GM08714 (cell line): ENCODE results near the gene ACSF3.
"Not testable (repeated sequence)": the region's sequence is repeated elsewhere in the genome, so short reads cannot be mapped to it uniquely, and the experiment has no call there.

Experiments
- H3K4me3 ChIP-seq: fragments of 200-500 bp; sonication (Bioruptor generic); 2 replicates; pipeline ENCODE4 v1.5.1; 2014; ENCODE audit warnings: mild to moderate bottlenecking, low read length, inconsistent platforms
- ZNF274 ChIP-seq: IDR thresholded peaks from 2 replicates; pipeline ENCODE4 v1.6.1; 2012; ENCODE audit warnings: mild to moderate bottlenecking, low read depth, low read length

ACSF3 gene

DNA sequence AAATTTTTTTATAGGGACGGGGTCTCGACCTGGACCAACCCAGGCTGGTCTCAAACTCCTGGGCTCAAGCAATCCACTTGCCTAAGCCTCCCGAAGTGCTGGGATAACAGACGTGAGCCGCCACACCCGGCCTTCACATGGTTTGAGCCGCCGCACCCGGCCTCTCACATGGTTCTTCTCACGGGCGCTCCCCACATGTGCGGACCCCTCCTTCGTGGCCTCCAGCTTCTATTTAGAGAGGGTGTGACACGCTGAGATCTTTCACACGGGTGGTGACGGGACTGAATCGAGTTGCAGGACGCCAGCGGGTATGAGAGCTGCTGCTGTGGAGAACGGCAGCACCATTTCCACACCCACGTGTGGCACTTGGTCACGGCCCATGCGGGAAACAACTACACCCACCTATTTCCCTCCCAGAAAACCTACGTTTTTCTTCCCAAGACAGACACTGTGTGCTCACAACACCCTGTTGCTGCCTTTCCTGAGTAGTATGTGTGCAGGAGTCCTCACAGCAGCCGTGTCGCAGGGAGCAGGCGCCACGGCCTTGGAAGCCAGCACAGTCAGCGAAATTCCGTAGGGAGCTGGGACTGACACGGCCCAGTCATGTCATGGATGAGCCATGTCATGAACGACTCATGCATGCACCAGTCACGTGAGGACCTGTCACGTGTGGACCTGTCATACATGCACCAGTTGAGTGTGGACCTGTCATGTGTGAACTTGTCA lies 20.1 kb upstream of the ACSF3 start:
- no peak for TF ChIP-seq ZNF274
- no peak overlapping the region for H3K4me3 ChIP-seq

DNA sequence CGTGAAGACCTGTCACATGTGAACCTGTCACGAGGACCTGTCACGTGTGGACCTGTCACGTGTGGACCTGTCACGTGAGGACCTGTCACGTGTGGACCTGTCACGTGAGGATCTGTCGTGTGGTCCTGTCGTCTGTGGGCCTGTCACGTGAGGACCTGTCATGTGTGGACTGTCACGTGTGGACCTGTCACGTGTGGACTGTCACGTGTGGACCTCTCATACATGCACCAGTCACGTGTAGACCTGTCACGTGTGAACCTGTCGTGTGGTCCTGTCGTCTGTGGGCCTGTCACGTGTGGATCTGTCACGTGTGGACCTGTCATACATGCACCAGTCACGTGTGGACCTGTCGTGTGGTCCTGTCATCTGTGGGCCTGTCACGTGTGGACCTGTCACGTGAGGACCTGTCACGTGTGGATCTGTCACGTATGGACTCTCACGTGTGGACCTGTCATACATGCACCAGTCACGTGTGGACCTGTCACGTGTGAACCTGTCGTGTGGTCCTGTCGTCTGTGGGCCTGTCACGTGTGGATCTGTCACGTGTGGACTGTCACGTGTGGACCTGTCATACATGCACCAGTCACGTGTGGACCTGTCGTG lies 19.5 kb upstream of the ACSF3 start:
- H3K4me3 ChIP-seq = not testable (repeated sequence)

DNA sequence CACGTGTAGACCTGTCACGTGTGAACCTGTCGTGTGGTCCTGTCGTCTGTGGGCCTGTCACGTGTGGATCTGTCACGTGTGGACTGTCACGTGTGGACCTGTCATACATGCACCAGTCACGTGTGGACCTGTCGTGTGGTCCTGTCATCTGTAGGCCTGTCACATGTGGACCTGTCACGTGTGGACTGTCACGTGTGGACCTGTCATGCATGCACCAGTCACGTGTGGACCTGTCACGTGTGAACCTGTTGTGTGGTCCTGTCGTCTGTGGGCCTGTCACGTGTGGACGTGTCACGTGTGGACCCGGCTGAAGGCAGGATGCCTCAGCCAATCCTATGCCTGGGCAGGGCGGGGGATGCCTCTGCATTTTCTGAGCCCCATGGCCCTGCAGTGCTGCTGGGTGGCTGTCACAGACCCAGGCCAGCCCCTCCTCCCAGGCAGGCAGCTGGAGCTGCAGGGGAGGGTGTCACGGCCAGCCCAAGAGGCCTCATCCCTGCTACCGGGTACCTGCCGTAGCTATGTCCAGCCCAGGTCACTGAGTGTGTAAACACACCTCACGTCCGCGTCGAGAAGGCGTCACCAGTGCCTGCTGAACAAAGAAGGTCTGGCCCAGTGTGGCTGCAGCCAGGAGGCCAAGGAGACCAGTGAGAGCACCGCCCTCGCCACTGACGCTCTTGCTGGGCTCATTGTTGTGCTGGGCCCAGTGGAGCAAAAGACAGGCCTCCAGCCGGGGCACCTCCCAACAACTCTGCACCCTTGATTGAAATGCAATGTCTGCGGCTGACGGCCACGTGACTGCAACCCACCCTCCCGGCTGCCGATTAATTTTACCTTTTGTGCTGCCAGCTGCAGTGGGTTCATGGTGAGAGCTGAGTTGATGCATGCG lies 18.6 kb upstream of the ACSF3 start:
- no peak for TF ChIP-seq ZNF274
- H3K4me3 ChIP-seq = no peak overlapping the region

DNA sequence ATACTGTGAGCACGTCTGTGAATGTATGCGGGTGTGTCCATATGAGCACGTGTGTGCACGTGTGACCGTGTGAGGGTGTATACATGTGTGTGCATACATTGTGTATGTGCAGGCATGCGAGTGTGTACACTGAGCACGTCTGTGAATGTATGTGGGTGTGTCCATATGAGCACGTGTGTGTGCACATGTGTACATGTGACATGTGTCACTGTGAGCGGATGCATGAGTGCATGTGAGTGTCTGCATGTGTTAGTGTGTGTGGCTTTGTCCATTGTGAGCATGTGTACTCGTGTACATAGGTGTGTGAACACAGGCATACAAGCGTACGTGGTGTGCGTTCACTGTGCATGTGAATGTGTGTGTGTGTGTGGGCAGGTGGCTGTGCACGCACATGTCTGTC lies 17.5 kb upstream of the ACSF3 start:
- no peak overlapping the region for H3K4me3 ChIP-seq
- TF ChIP-seq ZNF274 = no peak

DNA sequence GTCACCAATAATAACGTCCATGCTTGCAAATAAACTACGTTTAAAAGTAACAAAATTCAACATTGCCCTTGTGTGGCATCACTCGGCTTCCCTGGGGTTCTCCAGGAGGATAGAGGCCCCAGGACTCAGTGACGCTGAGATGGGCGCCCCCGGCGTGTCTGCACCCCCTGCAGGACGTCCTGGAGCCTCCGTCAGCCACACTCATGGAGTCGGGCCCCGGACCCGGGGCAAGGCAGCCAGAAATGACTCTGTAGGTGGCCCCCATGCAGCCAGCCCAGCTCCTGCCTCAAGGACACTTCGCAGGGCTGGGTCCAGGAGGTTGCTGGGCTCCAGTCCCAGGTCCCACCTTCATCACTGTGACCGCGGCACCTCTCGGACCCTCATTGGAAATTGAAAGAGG lies 16.6 kb upstream of the ACSF3 start:
- TF ChIP-seq ZNF274 = no peak
- H3K4me3 ChIP-seq = no peak overlapping the region

DNA sequence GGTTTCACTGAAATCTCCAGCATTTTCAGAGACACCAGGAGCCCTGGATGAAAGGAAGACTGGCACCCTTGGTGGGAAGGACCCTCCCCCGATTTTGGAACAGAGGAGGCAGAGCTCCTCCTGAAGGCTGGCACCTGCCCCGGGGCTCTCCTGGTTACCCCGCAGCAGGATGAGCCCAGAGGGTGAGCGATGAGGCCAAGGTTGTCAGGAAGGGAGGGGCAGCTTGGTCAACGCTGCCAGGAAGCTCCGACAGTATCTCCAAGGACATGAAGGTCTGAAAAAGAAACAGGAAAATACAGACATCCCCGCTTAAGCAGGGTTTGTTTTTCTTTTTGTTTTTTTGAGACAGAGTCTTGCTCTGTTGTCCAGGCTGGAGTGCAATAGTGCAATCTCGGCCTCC lies 15.5 kb upstream of the ACSF3 start:
- no peak overlapping the region for H3K4me3 ChIP-seq
- no peak for TF ChIP-seq ZNF274

DNA sequence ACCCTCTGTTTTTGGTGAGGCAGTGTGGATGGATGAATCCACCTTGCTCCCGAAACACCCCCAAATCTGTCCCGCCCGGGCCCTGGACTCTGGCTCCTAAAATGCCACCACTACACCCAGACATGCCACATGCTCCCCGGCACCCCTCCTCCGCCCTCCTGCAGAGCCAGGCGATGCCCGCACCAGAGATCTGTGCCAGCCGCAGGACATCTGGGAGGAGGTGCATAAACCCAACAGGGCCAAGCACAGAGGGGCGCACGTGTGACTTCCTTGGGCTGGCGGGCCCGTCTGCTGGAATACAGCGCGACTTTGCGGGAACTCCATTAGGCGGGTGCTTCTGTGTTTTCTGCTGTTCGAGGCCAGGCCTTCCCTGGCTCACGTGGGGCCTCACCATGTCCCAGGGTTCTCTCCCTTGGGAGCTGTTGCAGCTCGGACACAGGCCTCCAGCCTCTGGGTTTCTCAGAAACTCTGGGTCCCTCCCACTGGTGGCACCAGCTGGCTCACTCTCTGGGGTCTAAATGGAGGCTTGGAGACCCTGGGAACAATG lies 14.1 kb upstream of the ACSF3 start:
- H3K4me3 ChIP-seq = no peak overlapping the region

DNA sequence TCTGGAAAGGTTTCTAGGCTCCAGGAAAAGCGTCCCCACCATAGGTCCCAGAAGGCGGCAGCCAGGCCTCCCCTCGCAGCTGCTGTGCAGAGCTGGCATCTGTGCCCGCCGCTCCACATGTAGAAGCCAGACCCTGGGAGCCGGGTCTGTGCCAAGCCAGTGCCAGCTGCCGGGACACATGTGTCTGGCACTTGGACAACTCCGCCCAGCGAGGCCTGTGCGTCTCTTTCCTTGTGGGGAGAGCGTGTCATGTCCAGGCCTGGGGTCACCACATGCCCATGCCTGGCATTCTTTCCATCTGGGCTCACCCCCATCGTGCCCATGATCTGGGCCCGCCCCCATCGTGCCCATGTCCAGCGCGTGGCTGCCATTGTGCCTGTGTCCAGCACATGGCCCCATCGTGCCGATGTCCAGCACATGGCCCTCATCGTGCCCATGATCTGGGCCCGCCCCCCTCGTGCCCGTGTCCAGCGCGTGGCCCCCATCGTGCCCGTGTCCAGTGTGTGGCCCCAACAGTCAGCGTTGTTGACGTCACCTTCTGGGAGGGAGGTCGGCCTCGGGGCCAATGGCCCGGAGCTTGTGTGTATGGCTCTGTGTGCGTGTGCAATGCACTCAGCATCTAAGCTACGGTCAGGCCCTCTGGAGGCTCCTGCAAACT lies 13.3 kb upstream of the ACSF3 start:
- no peak for TF ChIP-seq ZNF274

More for the DNA sequence above, 14.1 kb upstream of the ACSF3 start:
- no peak for TF ChIP-seq ZNF274

DNA sequence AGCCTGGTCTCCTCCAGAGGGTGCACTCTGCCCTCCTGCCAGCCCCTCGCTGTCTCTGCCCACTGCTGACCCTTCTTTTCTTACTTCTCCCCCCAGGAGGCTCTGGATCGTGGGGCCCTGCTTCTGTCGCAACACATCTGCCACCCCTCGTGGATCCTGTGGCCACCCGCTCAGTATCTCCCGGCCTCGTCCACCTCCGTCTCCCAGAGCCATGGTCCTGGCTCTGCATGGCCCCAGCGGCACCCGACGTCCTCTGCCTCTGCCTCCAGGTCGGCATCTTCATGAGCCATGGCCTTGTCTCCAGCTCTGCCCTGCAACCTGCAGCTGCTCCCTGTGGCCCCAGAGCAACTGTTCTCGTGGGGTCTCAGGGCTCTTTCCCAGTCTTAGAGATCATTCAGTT lies 12.1 kb upstream of the ACSF3 start:
- TF ChIP-seq ZNF274 = no peak
- no peak overlapping the region for H3K4me3 ChIP-seq

More for the DNA sequence above, 13.3 kb upstream of the ACSF3 start:
- H3K4me3 ChIP-seq = no peak overlapping the region

DNA sequence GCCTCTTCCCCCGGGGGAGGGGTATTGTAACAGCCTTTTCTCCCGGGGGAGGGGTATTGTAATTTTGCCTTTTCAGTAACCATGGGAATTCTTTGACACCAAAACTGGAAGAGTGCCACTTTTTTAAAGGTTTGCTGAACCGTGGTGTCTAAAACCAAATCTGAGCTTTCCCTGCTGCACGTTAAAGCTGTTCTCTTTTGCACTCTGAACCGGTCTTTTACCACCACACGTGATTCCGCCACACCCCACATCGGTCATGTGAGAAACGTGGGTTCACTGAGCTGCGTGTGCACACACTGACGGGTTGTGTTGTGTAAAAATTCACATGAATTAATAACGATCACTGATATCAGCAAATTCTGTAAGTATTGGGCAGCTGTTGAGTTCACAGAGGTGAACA lies 9.2 kb upstream of the ACSF3 start:
- H3K4me3 ChIP-seq = no peak overlapping the region
- no peak for TF ChIP-seq ZNF274

DNA sequence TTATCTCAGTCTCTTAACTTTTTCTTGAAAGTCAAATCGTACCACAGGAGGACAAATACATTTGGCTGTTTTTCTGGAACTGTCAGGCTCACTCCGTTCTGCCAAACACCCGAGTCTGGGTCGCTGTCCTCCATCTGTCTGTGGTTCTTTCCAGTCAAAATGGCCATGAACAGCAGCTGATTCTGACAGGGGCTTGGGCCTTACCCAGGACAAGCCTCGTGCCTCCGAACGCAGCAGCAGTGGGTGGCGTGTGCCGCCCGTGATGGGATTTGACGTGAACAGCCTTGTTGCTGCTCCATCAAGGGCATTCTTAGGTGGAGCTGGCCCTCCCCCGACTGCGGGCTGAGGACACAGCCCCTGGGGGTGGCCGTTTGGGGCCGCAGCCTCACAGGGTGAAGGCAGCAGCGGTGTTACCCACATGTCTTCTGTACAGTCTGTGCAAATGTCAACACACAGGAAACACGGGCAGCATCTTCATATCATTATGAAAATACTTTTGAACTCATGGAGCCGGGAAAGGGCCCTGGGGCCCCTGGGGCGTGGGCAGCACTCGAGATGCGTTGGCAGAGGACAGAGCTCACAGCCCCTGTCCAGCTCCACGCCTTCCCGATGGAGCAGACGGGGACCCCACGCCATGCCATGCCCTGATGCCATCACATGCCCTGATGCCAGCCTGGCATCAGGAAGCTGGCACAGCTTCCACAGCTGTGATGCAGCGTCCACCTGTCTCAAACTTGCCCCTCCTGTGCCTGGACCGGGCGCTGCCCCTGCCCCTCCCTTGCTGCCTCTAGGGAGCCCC lies 8.6 kb upstream of the ACSF3 start:
- no peak for TF ChIP-seq ZNF274

DNA sequence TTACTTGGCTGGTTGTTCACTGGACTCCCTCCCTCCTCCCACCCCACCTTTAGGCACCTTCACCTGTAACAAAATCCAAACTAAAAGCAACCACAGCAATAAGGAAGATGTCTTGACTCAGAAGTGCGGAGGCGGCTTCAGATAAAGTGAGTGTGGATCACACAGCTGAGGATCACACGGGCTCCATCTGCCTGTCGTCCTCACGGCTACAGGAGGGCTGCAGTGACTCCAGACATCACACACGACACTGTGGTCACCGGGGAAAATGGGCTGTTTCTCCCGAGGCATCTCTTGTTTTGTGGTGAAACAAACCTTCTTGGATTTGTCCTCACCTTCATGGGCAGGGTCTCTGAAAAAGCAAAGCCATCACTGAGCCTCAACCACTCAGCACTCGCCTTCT lies 7.9 kb upstream of the ACSF3 start:
- TF ChIP-seq ZNF274 = no peak
- H3K4me3 ChIP-seq = no peak overlapping the region

More for the DNA sequence above, 8.6 kb upstream of the ACSF3 start:
- H3K4me3 ChIP-seq = no peak overlapping the region

DNA sequence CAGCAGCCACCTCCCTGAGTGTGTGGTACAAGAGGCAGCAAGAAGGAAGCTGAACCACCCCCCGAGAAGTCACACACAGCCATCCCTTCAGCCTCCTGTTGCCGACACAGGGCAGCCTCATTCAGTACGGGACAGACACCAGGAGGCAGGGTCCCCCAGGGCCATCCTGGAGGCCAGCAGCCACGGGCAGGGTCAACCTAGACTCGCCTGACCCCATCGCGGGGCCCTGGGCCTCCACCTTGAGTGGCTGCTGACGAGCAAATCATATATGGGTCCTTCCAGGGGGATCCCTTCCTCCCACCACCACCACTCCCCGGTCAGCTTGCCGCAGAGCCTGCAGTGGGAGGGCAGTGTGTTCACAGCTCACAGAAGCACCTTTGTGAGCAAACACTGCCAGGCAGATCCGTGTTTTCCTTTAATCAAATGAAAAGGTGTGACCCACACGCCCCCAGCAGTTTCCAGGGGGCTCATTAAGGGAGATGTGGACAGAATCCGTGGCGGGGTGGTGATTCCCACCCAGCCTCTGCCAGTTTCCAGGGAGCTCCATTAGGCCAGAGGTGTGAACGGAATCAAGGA lies 5.6 kb upstream of the ACSF3 start:
- H3K4me3 ChIP-seq = no peak overlapping the region
- TF ChIP-seq ZNF274 = no peak

DNA sequence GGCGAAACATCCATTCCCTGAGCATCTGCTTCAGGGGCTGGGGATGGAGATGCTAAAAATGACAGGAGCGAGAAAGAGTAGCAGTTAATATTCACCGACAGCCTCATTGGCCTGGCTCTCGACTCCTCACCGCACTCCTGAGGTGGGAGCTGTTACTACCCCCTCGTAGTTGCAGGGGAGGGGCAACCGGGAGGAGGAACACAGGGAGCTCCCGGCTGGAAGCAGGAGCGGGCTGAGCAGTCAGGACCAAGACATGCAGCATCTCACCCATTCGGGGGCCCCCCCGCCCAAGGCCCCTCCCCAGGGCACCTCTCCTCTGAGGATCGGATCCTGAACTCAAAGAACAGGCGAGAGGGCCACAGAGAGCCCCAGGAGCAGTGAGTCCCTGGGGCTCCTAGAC lies 4.5 kb upstream of the ACSF3 start:
- no peak overlapping the region for H3K4me3 ChIP-seq
- no peak for TF ChIP-seq ZNF274
